AG10803 (cell line): Measurements from ENCODE around the gene ERP27.

Source experiments
- DNase-seq: peaks from one replicate; pipeline ENCODE4 v3.0.0; 2010; ENCODE audit warnings: low read depth
- H3K4me3 ChIP-seq: 2 replicates; pipeline ENCODE4 v1.5.1; 2011; ENCODE audit warnings: mild to moderate bottlenecking, low read length, control low read depth
- TF ChIP-seq, protein P1 (sequence below): conservative IDR thresholded peaks from 2 replicates; pipeline ENCODE4 v1.5.1; 2011; ENCODE audit warnings: mild to moderate bottlenecking, low read length, control low read depth, inconsistent platforms

Gene ERP27

DNA sequence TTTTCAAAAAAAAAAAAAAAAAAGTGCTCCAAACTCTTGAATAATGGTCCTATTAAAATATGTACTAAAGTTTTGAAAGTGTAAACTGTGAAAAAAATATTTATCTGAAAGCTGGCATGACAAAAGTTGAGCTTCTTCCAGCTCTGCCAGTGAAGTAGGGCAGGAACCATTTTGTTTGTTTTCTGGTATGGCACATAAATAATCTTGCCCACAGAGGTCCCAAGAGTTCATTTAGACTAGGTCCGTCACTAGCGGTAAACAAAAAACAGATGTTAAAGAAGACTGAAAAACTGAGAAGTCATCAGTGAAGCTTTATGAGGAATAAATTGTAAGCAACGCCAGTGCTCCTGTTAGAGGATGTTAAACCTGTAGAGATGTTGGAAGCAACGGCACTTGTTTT is 7.0 kb downstream of the ERP27 start:
- TF ChIP-seq, protein P1, sequence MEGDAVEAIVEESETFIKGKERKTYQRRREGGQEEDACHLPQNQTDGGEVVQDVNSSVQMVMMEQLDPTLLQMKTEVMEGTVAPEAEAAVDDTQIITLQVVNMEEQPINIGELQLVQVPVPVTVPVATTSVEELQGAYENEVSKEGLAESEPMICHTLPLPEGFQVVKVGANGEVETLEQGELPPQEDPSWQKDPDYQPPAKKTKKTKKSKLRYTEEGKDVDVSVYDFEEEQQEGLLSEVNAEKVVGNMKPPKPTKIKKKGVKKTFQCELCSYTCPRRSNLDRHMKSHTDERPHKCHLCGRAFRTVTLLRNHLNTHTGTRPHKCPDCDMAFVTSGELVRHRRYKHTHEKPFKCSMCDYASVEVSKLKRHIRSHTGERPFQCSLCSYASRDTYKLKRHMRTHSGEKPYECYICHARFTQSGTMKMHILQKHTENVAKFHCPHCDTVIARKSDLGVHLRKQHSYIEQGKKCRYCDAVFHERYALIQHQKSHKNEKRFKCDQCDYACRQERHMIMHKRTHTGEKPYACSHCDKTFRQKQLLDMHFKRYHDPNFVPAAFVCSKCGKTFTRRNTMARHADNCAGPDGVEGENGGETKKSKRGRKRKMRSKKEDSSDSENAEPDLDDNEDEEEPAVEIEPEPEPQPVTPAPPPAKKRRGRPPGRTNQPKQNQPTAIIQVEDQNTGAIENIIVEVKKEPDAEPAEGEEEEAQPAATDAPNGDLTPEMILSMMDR: no peak
- no peak for DNase-seq

DNA sequence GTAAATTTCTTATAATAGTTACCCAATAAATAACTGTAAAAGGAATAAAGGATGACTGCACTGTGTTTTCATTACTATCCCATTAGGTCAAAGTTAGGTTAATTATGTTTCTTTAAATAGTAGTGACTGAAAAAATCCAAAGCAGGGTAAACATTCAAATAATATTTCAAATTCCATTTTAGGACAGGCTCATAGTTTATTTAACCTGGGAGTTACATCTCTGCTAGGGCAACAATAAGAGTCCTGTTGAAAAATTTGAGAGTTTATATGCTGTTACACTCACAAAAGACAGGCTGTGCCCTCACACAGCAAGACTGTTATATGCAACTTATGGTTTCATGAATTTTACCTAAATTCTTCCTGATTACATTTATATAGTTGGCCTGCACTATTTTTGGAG is 8.0 kb downstream of the ERP27 start:
- DNase-seq: no peak
- no peak overlapping the region for H3K4me3 ChIP-seq
- TF ChIP-seq, protein P1: no peak

More for the DNA sequence above, 7.0 kb downstream of the ERP27 start:
- no peak overlapping the region for H3K4me3 ChIP-seq

DNA sequence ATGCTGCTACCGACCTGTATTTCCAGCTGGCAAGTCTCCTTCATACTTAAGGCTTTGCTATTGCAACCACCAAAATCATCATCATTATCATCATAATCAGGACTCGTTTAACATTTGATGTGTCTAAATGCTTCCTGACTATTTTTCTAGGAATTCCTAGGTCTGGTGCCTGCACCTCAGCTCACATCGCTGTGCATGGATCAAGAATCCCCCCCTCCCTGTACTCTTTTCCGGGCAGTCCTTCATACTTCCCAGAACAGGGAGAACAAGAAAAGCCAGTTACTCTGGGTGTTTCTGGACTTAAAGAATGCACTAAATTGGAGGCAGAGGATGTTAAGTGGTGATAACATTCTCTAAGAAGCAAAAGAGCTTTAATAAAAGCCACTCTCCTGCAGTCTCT is 9.4 kb downstream of the ERP27 start:
- no peak overlapping the region for H3K4me3 ChIP-seq
- no peak for DNase-seq
- TF ChIP-seq, protein P1: no peak

DNA sequence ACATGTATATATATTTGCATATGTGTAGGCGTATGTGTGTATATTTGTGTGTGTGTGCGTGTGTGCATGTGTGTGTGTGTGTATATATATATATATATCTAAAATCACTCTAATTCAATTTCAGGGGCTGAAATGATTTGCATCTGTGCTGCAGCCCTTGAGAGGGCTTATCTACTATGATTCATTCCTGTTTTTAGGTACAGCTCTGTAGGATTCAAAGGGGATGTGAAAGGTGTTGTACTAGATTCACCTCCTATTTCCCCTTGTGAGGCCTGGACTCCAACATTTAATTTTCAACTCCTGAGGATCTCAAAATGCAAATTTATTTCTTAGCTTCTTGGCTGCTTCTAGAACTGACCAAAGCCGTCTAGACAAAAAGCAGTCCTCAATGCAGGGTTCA is 11.1 kb downstream of the ERP27 start:
- no peak for DNase-seq

DNA sequence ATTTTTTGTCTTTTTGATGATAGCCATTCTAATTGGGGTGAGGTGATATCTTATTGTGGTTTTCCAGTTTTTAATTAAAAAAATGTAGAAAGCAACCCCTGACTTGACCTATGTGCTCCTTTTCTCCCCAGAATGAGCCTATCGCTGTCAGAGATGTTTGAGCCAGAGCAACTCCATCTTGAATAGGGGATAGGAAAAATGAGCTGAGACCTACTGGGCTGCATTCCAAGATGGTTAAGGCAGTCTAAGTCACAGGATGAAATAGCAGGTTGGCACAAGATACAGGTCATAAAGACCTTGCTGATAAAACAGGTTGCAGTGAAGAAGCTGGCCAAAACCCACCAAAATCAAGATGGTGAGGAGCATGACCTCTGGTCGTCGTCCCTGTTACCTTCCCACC is 13.8 kb downstream of the ERP27 start:
- TF ChIP-seq, protein P1: no peak
- DNase-seq: no peak
- H3K4me3 ChIP-seq: no peak overlapping the region

More for the DNA sequence above, 11.1 kb downstream of the ERP27 start:
- TF ChIP-seq, protein P1: no peak
- H3K4me3 ChIP-seq: no peak overlapping the region

DNA sequence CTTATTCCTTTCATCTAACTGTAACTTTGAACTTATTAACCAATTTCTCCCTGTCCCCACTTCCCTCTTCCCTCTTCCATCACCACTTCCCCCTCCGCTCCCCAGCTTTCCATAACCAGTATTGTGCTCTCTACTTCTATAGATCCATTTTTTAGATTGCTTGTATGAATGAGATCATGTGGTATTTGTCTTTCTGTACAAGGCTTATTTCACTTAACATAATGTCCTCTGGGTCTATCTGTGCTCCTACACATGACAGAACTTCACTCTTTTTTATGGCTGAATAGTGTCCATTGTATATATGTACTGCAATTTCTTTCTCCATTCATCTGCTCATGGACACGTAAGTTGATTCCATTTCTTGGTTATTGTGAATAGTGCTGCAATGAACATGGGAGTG is 14.4 kb downstream of the ERP27 start:
- H3K4me3 ChIP-seq: no peak overlapping the region
- DNase-seq: no peak
- TF ChIP-seq, protein P1: no peak

DNA sequence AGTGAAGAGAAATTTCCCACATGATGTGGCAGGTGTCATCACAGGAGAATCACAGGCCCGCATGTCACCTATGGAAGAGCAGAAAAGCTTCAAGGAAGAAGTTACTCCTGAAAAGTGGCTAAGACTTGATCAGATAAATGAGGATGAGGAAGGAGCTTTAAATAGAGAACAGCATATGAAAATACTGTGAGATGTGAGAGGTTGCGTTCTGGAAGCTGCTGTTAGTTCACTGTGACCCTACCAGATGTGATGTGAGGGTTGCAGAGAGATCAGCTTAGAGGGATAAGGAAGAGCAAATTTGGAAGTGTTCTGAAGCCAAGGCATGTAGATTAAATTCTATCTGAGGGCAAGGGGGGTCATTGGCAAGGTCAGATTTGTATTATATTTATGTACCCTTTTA is 17.1 kb downstream of the ERP27 start:
- H3K4me3 ChIP-seq: no peak overlapping the region
- no peak for DNase-seq
- TF ChIP-seq, protein P1: no peak
